Measurements from ENCODE around the gene SLC4A8.

SLC4A8 gene

DNA sequence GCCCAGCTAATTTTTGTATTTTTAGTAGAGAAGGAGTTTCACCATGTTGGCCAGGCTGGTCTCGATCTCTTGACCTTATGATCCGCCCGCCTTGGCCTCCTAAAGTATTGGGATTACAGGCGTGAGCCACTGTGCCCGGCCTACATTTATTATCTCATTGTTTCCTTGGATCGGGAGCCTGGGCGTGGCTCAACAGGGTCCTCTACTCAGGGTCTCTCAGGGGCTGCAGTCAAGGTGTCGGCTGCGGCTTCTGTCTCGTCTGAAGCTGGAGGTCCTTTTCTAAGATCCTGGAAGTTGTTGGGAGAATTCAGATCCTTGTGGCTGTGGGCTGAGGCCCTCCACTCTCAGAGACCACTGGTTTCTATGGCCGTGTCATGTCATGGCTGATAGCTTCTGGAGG, 100.9 kb downstream of the SLC4A8 start:
- DNase-seq (ENCODE audit: low spot score), result no peak

DNA sequence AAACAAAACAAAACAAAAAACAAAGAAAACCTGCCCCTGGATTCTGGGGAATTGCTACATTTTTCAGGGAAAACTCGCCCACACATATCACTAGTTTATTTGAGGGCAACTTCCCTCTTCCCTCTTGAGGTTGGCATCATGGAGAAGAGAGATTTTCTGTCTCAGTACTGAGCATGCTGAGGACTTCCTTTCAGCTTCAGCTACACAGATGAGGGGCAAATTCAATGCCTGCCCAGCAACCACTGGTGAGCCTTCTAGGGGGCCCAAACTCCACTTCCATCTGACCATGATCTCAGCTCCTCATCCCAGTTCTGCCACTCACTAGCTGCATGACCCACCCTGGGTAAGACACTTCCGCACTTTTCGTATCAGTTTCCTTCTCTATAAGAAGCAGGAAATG, 103.3 kb downstream of the SLC4A8 start:
- DNase-seq (ENCODE audit: low spot score), result no peak

DNA sequence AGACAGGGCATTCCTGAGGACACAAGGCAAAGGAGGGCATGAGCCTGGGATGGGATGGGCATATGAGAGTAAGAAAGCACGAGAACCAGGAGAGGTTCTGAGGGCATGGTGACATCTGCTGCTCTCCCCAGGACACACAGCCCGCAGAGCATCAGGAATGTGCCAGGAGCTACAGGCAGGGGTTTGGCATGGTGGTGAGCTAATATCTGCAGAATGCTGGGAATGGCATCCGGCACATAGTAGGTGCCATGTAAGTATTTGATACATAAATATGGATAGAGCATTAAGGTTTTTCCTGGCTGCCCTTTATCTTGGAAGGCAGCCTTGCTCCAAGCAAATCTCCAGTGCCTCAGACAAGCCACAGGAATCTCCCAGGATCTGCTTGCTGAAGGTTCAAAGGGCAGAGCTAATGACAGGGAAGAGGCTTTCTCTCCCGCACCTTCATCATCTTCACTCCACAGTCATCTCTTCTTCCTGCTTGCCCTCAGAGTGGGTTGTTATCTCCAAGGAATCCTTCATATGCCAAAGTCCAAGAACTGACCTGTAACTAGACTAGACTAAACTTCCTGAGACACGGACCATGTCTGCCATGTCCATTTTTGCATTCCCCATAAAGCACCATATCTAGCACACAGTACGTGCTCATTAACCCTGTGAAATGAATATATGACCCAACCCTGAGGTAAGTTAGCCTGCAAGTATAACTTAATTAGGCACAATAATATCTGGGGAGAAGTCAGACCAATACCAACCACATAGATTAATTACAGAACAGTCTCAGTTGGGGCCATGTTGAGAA, 104.4 kb downstream of the SLC4A8 start:
- no peak for DNase-seq (ENCODE audit: low spot score)

DNA sequence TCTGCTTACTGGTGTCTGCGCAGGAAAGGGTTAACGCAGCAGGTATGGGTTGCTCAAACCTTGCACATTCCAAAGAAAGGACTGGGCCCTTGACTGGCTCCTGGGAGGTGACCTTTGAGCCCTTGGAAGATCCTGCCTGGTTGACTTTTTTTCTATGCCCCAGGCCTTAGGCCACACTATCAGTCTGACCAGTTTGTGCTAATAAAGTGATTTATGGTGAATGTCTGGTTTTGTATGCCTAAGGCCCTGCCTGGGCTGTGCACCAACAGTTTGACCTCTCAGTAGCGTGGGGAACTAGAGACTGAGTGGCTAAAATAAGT, 105.0 kb downstream of the SLC4A8 start:
- no peak for DNase-seq (ENCODE audit: low spot score)

DNA sequence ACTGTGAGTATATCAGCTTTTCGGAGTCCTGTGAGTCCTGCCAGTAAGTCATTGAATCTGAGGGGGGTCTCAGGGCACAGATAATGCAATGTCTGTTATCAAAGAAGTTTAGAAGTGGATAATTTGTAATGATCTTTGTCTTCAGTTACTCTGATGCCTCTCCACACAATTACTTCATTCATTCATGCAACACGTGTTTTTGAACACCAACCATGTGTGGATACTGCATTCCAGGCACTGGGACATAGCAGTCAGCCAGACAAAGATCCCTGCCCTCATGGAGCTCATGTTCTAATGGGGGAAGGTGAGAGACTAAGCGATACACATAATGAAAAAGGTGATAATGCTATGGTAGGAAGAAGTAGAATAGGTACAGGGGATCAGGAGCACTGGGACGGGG, 105.6 kb downstream of the SLC4A8 start:
- DNase-seq (ENCODE audit: low spot score), result no peak

DNA sequence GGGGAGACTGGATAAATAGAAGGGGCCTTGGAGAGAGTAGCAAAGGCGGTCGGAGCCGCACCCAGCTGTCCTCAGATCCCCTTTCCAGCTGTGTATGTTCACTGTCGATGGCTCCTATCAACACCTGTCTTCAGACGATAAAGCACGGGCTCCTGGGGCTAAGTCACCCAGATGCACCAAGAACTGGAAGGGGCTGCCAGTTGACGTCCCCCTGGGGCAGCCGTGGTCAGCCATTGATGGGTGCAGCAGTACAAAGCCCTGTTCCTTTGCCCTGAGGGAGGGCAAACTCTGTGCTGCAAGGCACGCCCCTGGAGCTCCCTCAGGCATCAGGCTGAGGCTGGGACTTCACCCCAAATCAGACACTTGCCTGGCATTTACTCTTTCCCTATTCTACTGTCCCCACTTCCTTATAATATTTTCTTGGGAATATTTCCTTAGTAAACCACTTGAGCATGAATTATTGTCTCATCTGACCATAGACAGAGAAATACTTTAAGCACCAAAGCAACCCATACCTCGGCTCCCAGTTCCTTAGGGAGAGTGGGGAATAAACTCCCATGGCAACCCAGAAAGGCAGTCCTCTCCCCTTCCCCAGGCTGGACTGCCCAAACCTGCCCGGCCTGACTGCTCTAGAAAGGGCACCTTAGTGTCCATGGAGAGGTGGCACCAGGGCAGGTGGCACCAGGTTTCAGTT, 106.8 kb downstream of the SLC4A8 start:
- DNase-seq (ENCODE audit: low spot score), result peak; percentile 43

DNA sequence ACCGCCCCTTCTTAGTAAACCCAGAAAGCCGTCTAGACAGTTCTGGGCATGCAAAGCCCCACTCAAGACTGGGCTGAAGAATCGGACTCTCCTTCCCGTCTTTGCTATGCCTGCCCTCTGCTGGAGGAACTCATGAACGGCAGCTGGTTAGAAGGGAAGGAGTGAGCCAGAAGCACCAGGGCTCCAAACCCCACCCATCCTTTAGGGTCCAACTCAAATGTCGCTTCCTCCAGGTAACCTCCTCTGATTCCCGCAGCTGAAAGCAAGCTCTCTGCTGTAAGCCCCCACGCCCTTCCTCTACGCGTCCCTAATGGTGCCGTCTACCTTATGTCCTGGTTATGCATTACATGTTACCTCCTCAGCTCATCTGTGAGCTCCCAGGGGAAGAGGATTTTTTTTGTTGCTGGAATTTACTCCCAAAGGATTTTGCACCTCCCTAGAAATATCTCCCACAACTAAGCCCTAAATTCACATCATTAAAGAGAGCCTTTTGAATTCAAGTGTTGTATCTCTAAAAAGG, 107.4 kb downstream of the SLC4A8 start:
- peak; percentile 84 for DNase-seq (ENCODE audit: low spot score)

DNA sequence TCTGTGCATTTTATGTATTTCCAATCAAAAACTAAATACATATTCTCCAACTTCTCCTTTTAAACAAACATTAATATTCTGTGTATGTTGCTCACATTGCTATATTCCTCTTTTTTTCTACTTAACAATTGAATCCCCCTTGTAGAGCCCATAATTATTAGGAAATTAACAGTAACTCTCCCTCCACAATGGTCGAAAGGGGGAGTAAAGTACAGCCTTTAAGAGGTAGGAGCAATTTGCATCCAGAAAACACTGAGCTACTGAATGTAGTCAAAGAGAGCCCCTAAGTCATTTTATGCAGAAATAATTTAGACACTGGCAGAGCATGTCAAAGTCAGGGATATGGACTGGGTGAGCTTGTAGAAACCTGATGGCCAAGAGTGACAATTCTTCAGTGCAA, 109.2 kb downstream of the SLC4A8 start:
- DNase-seq (ENCODE audit: low spot score), result no peak

DNA sequence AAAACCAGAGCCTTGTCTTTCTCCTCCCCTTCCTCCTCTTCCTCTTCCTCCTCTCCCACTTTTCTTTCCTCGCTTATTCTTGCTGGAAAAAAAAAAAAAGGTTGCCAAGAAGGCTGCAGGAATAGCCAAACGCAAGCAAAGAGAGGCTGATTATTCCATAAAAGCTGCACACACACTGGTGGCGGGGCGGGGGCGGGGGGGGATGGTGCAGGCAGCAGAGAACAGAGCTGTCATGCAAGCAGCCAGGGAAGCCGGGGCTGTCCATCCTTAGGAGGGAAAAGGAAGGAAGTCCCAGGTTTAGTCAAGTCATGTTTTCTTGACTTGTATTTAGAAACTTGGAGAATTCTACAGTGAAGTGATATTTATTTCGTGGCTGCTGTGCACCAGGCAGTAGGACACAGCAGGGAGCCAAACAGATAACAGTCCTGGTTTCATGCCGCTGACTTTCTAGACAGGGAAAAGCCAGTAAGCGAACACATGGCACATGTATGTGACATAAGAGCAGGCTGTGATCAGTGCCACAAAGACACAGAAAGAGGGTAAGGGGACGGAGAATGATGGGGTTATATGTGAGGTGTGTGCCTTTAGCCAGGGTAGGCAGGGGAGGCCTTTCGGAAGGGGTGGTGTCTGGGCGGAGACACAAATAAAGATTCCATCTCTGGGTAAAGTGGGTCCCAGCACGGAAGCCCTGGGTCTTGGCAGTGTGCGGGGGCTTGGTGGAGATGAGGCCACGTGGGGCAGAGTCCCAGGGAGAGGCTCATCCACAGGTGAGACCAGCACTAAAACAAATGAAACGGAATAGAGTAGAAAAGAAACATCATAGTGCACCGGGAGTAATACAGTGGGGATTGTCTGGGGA, 109.8 kb downstream of the SLC4A8 start:
- DNase-seq (ENCODE audit: low spot score), result no peak

DNA sequence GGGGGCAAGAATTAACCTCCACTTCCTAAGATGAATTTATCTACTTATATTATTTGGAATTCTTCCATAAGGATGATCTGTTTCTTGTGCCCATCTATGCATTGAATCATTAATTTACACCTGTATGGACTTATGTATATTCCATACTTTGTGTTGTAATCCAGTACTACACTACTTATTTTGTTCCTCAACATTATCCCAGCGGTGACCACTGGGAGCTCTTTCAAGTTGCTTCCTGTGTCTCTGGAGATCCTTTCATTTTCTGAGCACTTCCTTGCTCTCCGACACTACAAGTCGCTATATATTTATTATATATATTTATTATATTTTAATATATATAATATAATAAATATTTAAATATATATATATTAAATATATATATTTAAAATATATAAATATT, 111.5 kb downstream of the SLC4A8 start:
- DNase-seq (ENCODE audit: low spot score), result peak; percentile 50

DNA sequence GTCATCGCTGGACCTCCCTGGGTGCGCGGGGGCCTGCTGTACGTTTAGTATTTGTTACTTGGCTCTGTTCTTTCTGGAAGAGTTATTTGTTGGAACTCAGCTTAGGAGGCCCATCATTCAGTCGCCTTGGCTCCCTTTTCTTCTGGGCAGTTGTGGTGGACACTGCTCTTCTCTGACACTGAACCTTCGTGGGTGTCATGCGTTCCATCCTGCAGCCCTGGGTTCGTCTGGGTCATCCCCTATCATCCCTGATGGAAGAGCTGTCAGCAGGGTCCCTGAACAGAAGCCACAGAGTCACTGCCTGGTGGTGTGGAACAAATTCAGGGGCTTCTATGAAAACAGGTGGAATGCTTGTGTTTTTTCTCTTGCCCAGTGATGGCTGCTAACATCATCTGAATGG, 113.5 kb downstream of the SLC4A8 start:
- DNase-seq (ENCODE audit: low spot score), result no peak

DNA sequence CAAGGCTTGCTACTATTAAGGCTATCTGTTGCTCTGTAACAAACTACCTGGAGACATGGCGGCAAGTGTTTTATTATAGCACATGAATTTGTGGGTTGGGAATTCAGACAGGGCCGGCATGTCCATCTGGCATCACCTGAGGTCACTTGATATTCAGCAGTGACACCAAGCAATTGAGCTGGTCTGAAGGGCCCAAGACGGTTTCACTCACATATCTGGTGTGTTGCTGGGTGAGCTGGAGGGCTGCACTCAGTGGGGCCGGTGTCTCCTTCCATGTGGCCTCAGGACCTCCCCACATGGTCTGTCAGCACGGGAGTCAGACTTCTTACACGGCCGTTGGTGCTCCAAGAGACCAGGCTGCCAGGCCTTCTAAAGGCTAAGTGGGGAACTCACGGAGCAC, 114.0 kb downstream of the SLC4A8 start:
- DNase-seq (ENCODE audit: low spot score), result no peak

DNA sequence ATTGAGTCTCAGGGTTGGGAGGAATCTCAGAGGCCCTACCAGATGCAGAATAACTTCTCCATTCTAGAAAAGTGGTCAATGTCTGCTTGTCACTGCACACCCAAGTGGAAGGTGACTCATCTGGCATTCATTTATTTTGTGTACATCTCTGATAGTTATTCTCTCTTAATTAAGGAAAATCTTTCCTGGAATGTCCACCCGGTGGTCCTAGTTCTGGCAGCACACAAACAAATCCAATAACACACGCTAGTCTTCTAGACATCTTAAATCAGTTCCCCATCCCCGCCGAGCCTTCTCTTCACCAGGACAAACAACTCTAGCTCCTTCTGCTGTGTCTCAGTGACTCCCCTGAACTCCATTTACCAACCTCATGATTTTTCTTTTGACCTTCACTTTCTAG, 116.4 kb downstream of the SLC4A8 start:
- no peak for DNase-seq (ENCODE audit: low spot score)

DNA sequence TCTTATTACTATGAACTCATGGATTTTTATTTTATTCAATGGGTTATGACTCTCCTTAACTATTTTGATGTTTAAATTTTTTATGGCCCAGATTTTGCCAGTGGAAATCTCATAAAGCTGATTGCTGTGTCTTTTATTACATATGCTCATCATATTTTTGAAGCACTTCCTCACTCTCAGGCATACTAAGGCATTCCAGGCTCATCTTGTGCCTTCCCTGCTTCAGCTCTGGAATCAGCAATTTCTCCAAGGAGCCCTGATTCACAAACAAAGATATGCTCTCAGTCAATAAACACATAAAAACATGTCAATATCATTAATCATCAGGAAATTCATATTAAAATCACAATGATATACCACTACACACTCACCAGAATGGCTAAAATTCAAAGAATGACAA, 121.5 kb downstream of the SLC4A8 start:
- no peak for DNase-seq (ENCODE audit: low spot score)

DNA sequence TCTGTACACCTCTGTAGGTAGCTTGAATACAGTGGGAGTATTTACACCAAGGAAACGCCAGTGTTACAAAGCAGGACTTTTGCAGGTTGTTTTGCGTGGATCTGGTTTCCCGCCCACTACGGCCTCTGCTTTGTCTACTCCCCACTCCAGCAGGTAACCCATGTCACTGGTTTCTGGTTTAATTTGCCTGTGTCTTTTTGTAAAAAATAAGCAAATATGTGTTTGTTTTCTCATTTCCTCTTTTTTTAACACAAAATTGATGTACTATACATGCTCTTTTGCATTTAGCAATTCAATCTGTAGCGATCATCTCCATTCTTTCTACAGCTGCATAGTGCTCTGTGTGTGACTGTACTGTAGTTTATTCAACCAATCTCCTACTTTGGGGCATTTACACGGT, 123.0 kb downstream of the SLC4A8 start:
- DNase-seq (ENCODE audit: low spot score), result no peak

DNA sequence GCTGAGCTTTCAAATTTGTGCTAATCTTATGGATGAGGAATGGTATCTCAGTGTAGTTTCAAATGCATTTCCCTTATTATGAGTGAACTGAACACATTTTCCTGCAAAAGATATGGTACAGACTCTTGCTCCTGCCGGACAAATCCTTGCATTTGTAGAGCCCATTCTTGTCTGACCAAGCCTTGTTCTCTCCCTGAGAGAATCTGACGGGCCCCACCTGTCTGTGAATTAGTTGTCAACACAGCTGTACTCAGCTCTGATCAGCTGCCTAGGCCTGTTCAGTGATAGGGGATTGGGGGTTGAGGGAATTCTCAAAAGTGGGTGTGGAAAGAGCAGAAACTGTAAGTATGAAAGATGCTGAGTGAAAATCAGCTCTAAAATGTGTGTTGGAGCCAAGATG, 123.6 kb downstream of the SLC4A8 start:
- no peak for DNase-seq (ENCODE audit: low spot score)

DNA sequence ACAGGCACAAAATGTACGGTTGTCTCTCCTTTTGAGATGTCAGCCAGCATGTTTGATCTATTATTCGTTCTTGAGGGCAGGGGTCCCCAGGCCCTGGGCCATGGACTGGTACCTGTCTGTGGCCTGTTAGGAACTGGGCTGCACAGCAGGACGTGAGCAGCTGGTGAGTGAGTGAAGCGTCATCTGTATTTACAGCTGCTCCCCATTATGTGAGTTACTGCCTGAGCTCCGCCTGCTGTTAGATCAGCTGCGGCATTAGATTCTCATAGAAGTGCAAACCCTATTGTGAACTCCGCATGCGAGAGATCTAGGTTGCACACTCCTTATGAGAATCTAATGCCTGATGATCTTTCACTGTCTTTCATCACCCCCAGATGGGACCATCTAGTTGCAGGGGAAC, 125.0 kb downstream of the SLC4A8 start:
- no peak for DNase-seq (ENCODE audit: low spot score)
